DOHH2 (cell line): ENCODE measurements around the gene NSUN6.

Experiments used
- EZH2phosphoT487 ChIP-seq: fragments of 200-600 bp; sonication (generic); IDR thresholded peaks from 2 replicates; pipeline ENCODE4 v1.6.1; 2017; ENCODE audit warnings: borderline replicate concordance, mild to moderate bottlenecking, antibody characterized with exemption, low read length, moderate library complexity, mixed read lengths
- TF ChIP-seq, protein P1 (sequence below): fragments of 200-600 bp; sonication (generic); IDR thresholded peaks from one replicate; pipeline ENCODE4 v1.5.1; 2014; ENCODE audit warnings: antibody characterized with exemption, mild to moderate bottlenecking, low read depth, low read length; ENCODE audit not compliant: poor library complexity, severe bottlenecking

DNA sequence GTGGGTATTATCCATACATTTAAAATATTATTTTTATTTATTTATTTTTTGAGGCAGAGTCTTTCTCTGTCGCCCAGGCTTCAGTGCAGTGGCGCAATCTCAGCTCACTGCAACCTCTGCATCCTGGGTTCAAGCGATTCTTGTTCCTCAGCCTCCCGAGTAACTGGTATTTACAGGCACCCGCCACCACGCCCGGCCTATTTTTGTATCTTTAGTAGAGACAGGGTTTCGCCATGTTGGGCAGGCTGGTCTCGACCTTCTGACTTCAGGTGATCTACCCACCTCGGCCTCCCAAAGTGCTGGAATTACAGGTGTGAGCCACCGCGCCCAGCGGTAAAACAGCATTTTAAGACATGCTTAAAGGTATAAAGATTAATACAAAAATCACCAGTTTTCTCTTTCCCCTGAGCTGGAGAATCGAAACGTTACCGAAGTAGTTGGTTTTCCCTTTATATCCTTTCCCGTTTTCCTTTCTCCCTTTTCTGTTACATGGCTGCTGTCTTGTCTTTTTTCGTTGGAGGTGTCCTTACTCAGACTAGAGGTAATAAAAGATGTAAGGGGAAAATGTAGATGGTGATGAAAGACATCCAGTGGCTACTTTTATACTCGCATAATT, 9.5 kb upstream of the NSUN6 start:
- TF ChIP-seq, protein P1, sequence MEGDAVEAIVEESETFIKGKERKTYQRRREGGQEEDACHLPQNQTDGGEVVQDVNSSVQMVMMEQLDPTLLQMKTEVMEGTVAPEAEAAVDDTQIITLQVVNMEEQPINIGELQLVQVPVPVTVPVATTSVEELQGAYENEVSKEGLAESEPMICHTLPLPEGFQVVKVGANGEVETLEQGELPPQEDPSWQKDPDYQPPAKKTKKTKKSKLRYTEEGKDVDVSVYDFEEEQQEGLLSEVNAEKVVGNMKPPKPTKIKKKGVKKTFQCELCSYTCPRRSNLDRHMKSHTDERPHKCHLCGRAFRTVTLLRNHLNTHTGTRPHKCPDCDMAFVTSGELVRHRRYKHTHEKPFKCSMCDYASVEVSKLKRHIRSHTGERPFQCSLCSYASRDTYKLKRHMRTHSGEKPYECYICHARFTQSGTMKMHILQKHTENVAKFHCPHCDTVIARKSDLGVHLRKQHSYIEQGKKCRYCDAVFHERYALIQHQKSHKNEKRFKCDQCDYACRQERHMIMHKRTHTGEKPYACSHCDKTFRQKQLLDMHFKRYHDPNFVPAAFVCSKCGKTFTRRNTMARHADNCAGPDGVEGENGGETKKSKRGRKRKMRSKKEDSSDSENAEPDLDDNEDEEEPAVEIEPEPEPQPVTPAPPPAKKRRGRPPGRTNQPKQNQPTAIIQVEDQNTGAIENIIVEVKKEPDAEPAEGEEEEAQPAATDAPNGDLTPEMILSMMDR, result no peak
- TF ChIP-seq EZH2phosphoT487, result no peak
